ENCODE data around the gene REEP6.

DNA sequence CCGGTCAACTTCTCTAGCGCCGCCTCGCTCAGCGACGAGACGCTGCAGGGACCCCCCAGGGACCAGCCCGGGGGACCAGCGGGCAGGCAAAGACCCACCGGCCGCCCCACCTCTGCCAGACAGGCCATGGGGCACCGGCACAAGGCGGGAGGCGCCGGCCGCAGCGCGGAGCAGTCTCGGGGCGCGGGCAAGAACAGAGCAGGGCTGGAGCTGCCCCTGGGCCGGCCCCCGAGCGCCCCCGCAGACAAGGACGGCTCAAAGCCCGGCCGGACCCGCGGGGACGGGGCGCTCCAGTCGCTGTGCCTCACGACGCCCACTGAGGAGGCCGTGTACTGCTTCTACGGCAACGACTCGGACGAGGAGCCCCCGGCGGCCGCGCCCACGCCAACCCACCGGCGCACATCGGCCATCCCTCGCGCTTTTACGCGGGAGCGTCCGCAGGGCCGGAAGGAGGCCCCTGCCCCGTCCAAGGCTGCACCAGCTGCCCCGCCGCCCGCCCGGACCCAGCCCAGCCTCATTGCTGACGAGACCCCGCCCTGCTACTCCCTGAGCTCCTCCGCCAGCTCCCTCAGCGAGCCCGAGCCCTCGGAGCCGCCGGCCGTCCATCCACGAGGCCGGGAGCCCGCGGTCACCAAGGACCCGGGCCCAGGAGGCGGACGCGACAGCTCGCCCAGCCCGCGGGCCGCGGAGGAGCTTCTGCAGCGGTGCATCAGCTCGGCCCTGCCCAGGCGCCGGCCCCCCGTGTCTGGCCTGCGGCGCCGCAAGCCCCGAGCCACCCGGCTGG, 23.3 kb upstream of the REEP6 start:
- TF ChIP-seq RAD21 (IDR thresholded peaks at IDR 0.05) = no peak
- TF ChIP-seq, protein P1, sequence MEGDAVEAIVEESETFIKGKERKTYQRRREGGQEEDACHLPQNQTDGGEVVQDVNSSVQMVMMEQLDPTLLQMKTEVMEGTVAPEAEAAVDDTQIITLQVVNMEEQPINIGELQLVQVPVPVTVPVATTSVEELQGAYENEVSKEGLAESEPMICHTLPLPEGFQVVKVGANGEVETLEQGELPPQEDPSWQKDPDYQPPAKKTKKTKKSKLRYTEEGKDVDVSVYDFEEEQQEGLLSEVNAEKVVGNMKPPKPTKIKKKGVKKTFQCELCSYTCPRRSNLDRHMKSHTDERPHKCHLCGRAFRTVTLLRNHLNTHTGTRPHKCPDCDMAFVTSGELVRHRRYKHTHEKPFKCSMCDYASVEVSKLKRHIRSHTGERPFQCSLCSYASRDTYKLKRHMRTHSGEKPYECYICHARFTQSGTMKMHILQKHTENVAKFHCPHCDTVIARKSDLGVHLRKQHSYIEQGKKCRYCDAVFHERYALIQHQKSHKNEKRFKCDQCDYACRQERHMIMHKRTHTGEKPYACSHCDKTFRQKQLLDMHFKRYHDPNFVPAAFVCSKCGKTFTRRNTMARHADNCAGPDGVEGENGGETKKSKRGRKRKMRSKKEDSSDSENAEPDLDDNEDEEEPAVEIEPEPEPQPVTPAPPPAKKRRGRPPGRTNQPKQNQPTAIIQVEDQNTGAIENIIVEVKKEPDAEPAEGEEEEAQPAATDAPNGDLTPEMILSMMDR (IDR thresholded peaks at IDR 0.05; ENCODE audit: low read depth, low read length, missing input control) = no peak
